AG09309 (cell line): ENCODE results near the gene PCNX1.

ENCODE experiments used
- DNase-seq: peaks from one replicate; pipeline ENCODE4 v3.0.0-alpha.2; 2010; ENCODE audit warnings: low read depth
- H3K4me3 ChIP-seq: 2 replicates; pipeline ENCODE4 v1.5.1; 2011; ENCODE audit warnings: mild to moderate bottlenecking, low read depth, low read length, moderate library complexity; ENCODE audit not compliant: control insufficient read depth
- CTCF ChIP-seq: IDR thresholded peaks from 2 replicates; pipeline ENCODE4 v1.5.1; 2011; ENCODE audit warnings: mild to moderate bottlenecking, low read depth, low read length, inconsistent platforms; ENCODE audit not compliant: insufficient read depth, control insufficient read depth; ENCODE audit errors: missing control alignments

PCNX1 gene

GRCh38 chr14:70957710-70958109 lies 50.5 kb downstream of the PCNX1 start:
- DNase-seq, result no peak
- no peak overlapping the region for H3K4me3 ChIP-seq
- no peak for TF ChIP-seq CTCF

GRCh38 chr14:70962935-70963334 lies 55.7 kb downstream of the PCNX1 start:
- no peak for TF ChIP-seq CTCF
- H3K4me3 ChIP-seq, result no peak overlapping the region
- no peak for DNase-seq

- no peak for TF ChIP-seq CTCF
- H3K4me3 ChIP-seq, result no peak overlapping the region
- no peak for DNase-seq
Observed at GRCh38 chr14:70964492-70964891, 57.2 kb downstream of the PCNX1 start.

GRCh38 chr14:70971560-70971959 lies 64.3 kb downstream of the PCNX1 start:
- no peak for DNase-seq
- no peak overlapping the region for H3K4me3 ChIP-seq
- TF ChIP-seq CTCF, result no peak

- no peak overlapping the region for H3K4me3 ChIP-seq
- peak; percentile 90 for TF ChIP-seq CTCF
- peak; percentile 71 for DNase-seq
Observed at GRCh38 chr14:70972107-70972976, 65.1 kb downstream of the PCNX1 start.

GRCh38 chr14:70976591-70976990 lies 69.3 kb downstream of the PCNX1 start:
- no peak for TF ChIP-seq CTCF
- DNase-seq, result no peak

More at GRCh38 chr14:70976591-70976990, 69.3 kb downstream of the PCNX1 start:
- H3K4me3 ChIP-seq, result no peak overlapping the region
